ENCODE measurements around the gene RPAP2.
"Not testable (repeated sequence)": the region's sequence is repeated elsewhere in the genome, so short reads cannot be mapped to it uniquely, and the experiment has no call there.

RPAP2 gene

GRCh38 chr1:92376345-92376744, 77.5 kb downstream of the RPAP2 start:
- DNase-seq (ENCODE audit: low spot score), result no peak

- not testable (repeated sequence) for DNase-seq (ENCODE audit: low spot score)
Observed at GRCh38 chr1:92377991-92378390, 79.1 kb downstream of the RPAP2 start.

DNA sequence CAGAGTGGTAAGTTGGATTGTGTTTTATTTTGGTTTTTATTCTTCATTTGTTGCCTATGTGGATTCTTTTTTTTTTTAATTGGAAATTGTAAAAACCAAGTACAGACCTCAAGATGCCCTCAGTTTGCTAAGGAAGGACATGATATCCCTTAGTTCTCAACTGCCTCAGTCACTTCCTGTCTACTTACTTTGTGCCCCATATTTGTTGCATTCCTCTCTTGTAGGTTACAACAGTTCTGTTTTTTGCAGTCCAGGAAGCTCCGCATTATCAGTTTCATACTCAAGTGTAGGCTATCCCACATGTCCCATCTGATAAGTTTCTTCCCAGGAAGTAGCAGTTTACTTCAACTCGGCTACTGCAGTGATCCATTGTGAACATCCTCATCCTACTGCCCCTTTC, 82.0 kb downstream of the RPAP2 start:
- no peak for DNase-seq (ENCODE audit: low spot score)

- not testable (repeated sequence) for DNase-seq (ENCODE audit: low spot score)
Observed at GRCh38 chr1:92393966-92394365, 95.1 kb downstream of the RPAP2 start.

DNA sequence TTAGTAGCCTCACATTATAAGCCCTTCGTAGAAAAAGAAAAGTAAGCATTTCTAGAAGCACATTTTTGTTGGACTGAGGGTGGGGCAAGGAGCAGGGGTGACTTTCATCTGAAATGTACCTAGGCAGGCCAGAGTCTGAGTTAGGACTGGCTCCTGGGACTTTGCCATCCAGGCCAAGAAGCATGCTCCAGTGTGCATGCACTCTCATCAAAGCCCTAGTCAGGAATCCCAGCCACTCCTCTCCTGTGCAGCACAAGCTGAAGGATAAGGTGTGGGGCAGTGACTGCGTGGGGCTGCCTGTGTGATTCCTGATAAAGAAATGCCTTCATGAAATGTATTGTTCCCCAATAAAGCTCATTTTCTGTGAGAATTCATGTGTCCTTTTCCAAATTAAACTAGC, 99.7 kb downstream of the RPAP2 start:
- DNase-seq (ENCODE audit: low spot score), result no peak

- DNase-seq (ENCODE audit: low spot score), result no peak
Observed at GRCh38 chr1:92399076-92399475, 100.2 kb downstream of the RPAP2 start.

GRCh38 chr1:92404661-92405060, 105.8 kb downstream of the RPAP2 start:
- DNase-seq (ENCODE audit: low spot score), result no peak

DNA sequence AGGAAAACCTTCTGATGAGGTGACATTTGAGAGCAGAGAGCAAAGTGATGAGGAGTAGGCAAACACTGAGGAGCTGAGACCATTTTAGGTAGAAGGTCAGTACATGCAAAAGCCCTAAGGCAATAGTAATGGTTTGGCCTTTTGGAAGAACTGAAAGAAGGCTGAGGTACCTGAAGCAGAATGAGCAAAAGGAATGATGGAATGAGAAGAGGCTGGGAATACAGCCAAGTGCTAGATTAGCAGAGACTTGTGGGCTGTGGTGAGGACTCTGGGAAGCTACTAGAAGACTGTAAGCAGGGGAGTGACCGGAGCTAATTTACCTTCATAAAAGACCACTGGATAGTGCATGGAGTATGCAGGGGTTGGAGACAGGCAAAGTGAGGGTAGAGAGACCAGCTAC, 110.0 kb downstream of the RPAP2 start:
- no peak for DNase-seq (ENCODE audit: low spot score)

- DNase-seq (ENCODE audit: low spot score), result no peak
Observed at GRCh38 chr1:92409946-92410549, 111.2 kb downstream of the RPAP2 start.

- no peak for DNase-seq (ENCODE audit: low spot score)
Observed at GRCh38 chr1:92410706-92411105, 111.8 kb downstream of the RPAP2 start.

DNA sequence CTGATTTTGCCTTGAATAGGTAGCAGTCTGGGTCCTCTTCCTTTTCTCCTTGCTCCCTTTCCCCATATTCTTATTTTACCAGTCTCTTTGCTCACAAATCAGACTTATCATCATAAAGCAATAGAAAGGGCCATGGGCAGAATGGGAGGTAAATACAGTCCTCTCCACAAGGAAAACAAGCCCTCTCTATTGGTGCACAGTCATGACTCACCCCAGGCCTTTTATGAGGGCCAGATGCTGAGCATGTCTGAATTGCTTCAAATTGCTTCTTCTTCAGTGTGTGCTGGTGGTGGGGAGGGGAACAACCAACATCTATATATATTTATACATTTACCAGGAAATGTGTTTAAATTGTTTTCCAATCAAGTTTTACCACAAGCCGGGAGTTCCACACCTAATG, 112.7 kb downstream of the RPAP2 start:
- DNase-seq (ENCODE audit: low spot score), result no peak

DNA sequence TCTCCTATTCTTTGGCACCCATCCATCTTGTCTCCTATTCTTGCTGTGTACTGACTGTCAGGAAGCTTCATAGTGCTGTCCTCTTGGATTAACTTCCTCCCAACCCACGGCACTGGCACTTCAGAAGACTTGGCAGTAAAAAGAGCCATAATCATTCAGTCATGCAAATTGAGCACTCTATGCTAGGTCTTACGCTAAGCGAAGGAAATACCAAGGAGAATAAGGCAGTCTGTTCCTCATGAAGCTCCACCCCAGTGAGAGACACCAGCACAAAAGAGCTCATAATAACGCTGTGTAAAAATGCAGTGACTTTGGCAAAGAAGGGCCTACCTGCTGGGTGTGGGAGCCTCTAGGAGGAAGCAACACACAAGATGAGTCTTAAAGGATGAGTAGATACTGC, 120.8 kb downstream of the RPAP2 start:
- no peak for DNase-seq (ENCODE audit: low spot score)

- no peak for DNase-seq (ENCODE audit: low spot score)
Observed at GRCh38 chr1:92424381-92424780, 125.5 kb downstream of the RPAP2 start.

DNA sequence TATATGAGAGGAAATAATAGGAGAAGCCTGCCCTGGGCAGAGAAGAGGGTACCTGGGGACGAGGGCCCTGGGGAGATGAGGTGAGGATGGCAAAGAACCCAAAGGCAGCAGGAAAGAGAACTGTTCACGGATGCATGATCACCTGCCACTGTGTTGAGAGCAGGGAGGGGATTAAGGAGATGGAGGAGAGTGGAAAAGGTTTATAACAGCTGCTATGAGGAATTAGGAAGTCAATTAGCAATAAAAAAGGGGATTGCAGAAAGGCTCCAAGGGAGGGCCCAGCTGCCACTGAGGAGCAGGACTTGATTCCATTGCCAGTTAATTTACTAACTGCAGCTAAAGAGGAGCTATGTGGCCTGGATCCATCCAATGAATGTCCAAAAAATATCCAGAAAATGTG, 126.8 kb downstream of the RPAP2 start:
- no peak for DNase-seq (ENCODE audit: low spot score)

- no peak for DNase-seq (ENCODE audit: low spot score)
Observed at GRCh38 chr1:92430030-92430429, 131.2 kb downstream of the RPAP2 start.

DNA sequence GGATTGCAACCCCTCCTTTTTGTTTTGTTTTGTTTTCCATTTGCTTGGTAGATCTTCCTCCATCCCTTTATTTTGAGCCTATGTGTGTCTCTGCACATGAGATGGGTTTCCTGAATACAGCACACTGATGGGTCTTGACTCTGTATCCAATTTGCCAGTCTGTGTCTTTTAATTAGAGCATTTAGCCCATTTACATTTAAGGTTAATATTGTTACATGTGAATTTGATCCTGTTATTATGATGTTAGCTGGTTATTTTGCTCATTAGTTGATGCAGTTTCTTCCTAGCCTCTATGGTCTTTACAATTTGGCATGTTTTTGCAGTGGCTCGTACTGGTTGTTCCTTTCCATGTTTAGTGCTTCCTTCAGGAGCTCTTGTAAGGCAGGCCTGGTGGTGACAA, 135.7 kb downstream of the RPAP2 start:
- not testable (repeated sequence) for DNase-seq (ENCODE audit: low spot score)

- no peak for DNase-seq (ENCODE audit: low spot score)
Observed at GRCh38 chr1:92439291-92439690, 140.4 kb downstream of the RPAP2 start.

DNA sequence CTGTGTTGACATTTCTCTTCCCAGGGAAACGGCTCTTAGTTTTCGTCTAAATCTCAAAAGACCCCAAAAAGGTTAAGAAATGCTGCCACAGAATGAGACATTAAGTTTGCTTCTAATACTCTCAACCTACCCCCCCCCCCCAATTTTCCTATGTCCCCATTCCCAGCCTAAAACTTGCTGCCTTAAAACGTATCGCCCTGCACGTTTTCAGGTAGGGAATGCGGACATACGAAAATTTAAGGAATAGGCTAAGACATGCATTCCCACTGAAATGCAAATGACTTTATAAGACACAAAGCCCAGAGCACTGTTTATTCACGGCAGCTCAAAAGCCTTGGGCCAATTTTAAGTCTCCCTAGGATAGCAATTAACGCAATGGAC, 142.4 kb downstream of the RPAP2 start:
- DNase-seq (ENCODE audit: low spot score), result no peak

- peak; percentile 66 for DNase-seq (ENCODE audit: low spot score)
Observed at GRCh38 chr1:92441697-92442342, 143.0 kb downstream of the RPAP2 start.

GRCh38 chr1:92442351-92442750, 143.5 kb downstream of the RPAP2 start:
- no peak for DNase-seq (ENCODE audit: low spot score)

GRCh38 chr1:92443893-92444292, 145.0 kb downstream of the RPAP2 start:
- no peak for DNase-seq (ENCODE audit: low spot score)

GRCh38 chr1:92444351-92444750, 145.5 kb downstream of the RPAP2 start:
- no peak for DNase-seq (ENCODE audit: low spot score)

- DNase-seq (ENCODE audit: low spot score), result no peak
Observed at GRCh38 chr1:92445865-92446264, 147.0 kb downstream of the RPAP2 start.

- no peak for DNase-seq (ENCODE audit: low spot score)
Observed at GRCh38 chr1:92446546-92446945, 147.7 kb downstream of the RPAP2 start.

Measured in iPS-NIHi11 (cell line).